ENCODE measurements around the gene IRF2.

Gene IRF2

DNA sequence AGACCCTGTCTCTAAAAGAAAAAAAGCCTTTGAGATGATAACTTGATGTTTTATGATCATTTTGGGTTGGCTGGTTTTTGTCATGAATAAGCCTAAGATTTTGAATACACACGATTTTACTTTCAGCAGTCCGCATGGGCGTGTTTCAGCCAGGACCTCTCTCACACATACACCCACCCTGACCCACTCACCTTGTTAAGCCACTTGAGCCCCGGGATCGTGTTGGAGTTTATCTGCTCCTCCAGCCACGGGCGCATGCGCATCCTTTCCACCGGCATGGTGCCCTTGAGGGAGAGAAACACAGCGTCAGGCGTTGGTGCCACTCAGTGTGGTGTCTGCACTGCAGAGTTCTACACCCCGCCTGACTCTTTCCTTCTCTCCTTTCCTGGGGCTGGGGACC lies 45.6 kb downstream of the IRF2 start:
- no peak for FAIRE-seq

DNA sequence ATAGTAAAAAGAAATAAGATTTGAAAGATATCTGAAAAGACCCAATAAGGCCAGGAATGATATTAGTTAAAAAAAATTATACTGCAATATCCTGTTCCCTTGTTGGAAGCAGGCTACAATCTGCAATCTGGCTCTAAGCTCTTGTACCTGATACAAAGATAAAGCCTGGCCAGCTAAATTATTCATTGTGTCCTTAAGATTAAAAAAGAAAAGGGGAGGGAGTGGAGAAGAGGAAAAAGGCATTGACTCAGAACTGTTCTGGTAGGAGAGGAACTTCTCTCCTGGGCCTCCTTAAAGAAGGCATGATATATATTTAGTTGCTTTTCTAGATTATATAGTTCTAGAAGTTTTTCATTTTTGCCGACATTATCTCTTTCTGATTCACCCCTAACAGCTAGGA lies 46.7 kb downstream of the IRF2 start:
- FAIRE-seq, result no peak

DNA sequence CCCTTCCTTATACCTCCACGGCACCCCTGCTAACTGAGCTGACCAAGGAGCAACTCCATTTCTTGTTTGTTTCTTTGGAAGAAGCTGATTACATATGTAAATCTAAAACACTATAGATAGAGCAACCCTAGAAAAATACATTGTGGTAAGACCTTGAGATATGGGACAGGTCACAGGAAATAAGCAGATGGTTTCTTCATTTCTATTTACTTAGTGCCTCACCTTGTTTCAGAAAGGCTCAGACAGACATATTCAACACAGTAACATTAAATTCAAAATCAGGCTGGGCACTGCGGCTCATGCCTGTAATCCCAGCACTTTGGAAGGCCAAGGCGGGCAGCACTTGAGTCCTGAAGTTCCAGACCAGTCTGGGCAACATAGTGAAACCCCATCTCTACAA lies 47.3 kb downstream of the IRF2 start:
- FAIRE-seq, result no peak

DNA sequence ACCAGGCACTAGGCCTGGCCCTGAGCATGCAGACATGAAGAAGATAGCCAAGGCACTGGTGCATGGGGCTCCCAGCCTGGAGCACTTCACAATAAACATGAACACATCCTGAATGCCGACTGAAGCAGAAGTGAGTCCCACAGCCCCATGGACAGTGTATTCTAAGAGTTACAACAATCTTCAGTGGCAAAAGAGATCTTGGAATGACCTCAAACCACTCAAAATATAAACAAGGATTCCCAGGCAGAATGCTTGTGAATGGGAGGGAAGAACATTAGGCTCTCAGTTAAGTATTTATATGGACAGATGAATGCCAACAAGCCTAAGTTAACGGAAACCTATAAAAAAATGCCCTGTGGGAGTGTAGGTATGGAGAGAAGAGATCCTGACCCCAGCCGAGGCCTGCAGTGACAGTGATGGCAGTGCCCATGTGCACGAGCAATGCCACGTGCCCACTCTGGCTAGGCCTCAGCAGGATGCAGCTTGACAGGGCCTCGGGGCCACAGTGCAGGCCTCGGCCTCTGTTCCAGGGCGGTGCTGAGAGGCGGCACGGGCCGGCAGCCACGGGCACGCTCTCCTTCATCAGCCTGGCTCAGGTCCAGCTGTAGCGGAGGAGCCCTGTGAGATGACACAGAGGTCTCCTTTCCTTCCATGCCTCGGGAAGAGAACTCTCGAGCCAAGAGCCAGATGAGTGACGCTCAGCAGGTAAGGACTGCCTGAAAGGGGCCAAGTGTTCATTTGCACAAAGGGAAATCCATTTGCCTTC lies 49.2 kb downstream of the IRF2 start:
- no peak for FAIRE-seq

DNA sequence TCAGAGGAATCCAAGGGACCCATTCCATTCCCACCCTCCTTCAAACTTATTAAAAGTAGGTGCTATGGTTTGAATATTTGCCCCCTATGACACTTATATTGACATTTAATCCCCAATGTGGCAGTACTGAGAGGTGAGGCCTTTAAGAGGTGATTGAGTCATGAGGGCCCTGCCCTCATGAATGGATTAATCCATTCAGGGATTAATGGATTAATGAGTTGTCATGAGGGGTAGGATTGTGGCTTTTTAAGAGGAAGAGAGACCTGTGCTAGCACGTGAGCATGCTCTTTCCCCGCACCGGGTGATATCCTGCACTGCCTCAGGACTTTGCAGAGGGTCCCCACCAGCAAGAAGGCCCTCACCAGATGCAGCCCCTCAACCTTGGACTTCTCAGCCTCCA lies 50.1 kb downstream of the IRF2 start:
- no peak for FAIRE-seq

DNA sequence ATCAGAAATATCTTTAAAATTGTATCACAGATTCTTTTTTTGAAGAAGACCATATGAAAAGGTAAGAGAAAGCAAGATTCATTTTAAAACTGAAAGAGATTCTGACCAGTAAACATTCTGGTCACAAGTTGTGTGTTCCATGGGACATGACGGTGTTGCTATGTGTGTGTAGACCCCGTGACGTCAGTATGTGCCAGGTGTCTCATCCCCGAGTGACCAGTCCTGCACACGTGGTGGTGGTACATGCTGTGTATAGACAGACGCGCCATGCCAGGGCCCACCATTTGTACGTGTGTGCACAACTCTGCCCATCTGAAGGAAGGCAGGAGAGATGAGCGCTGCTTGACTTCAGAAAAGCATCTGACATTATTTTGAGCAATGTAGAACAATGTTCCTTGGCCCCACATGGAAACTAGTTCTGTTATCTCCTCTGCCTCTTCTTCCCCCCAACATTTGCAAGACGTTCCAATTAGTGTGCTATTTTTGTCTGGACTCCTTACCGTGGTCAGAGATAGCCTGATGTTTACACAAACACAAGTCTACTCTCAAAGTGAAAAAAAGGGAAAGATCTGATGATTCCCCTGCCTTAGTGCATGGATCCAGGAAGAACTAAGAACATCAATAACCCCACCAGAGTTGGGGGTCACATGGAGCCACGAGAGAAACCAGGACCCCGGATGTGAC lies 51.2 kb downstream of the IRF2 start:
- FAIRE-seq, result no peak

DNA sequence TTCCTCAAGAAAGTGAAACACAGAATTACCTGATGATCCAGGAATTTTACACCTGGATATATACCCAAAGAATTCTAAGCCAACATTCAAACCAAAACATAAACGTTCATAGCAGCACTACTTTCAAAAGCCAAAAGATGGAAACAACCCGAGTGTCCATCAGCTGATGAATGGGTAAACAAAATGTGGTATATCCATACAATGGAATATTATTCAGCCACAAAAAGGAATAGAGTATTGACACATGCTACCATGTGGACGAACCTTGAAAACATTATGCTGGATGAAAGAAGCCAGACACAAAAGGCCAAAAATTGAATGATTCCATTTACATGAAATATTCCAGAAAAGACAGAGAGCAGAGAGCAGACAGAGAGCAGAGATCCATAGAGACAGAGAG lies 52.0 kb downstream of the IRF2 start:
- no peak for FAIRE-seq

DNA sequence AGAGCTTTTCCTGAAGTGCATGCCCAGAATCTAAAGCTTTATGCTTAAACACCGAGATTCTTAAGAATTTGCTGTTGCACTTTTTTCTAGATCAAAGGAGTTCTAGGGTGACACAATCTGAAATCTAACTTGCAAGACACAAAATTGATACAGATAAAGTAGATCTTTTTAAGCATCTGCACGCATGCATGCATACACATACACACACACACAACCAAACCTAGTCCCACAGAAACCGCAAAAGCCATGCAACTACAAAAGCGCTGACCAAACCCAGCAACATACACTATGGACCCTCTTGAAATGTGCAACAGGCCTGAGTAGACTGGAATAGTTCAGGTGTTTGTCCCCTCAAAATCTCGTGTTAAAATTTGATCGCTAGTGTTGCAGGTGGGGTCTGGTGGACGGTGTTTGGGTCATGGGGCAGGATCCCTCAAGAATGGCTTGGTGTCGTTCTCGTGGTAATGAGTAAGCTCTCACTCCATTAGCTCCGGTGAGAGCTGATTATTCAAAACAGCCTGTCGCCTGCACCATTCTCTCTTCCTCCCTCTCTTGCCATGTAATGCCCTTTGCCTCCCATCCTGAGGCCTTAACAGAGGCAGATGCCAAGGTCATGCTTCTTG lies 52.7 kb downstream of the IRF2 start:
- FAIRE-seq, result no peak

DNA sequence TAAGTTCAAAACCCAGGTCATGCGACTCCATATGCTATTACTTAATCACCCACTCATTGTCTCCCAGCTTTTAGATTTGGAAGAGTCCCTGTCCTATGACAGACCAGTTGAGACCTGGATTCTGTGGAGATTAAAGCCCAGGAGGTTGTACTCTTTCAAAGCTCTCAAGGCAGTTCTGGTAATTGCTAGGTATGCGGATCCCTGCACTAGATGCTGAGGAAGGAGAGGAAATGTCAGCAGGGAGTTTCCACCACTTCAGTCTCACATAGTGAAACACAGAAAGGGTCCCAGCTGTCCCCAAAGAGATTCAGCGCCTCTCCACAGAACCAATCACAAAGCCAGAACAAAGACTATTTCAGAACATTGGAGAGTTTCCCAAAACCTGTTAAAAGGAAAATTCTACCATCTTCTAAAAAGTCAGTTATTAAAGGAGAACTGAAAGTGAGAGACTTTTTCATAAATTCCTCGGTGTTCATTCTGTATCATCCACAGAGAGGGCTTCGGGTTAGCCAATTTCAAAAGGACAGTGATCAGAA lies 53.4 kb downstream of the IRF2 start:
- no peak for FAIRE-seq

DNA sequence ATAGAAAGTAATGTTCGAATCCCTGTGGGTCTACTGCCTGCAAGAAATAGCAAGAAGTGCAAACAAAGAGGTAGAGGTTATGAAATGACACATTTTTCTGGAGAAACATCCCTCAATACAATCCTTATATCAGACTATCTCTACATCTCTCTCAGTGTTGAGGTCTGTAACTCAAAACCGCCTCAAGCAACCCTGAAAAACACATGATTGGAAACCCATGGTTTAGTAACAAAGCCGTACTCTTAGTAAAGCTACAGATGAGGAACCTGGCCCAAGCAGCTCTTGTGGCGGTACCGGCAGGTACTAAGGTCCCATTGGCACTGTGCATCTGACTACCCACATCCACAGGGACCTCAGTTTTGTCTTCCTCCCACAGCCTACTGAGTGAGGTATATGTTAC lies 53.9 kb downstream of the IRF2 start:
- FAIRE-seq, result no peak

DNA sequence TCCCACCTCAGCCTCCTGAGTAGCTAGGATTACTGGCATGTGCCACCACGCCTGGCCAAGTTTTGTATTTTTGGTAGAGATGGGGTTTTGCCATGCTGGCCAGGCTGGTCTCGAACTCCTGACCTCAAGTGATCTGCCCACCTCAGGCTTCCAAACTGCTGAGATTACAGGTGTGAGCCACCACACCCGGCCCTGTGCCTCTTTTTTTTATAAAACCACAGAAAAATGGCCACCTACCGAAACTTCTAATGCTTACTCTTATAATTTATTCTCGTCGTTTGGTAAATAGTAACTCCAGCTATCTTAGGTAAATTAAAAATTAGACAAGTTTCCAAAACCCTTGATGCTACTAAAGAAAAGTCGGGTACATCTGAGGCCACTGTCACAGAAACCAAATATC lies 54.4 kb downstream of the IRF2 start:
- no peak for FAIRE-seq

DNA sequence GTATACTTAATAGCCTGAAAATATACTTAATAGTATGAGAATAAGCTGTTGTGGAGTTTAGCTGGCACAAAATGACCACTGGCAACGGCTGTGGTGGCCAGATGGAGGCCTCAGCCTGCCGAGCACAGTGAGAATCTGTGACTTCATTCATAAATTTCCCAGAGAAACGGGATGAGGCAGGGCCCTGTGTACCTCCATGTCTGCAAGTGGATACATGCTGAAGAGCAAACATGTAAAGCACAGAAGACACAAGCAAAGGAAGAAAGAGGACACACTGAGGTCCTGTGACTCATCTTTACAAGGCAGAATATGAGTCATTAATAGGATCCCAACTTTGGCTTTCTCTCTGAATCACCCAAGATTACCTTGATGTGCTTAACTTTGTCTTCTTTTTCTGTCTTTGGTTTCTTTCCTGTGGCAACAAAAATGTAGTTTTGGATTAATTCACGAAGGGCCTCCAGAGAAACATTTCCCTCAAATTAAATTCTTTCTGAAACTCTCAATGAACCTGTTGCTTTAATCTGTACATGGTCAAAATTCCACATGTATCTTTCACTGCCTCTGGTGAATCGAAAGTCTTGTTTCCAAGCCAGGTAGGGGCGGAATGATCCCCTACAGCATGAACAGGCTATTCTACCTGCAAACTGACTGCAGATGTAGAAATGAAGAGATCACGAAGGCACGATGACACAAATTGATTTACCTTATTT lies 56.4 kb downstream of the IRF2 start:
- no peak for FAIRE-seq

DNA sequence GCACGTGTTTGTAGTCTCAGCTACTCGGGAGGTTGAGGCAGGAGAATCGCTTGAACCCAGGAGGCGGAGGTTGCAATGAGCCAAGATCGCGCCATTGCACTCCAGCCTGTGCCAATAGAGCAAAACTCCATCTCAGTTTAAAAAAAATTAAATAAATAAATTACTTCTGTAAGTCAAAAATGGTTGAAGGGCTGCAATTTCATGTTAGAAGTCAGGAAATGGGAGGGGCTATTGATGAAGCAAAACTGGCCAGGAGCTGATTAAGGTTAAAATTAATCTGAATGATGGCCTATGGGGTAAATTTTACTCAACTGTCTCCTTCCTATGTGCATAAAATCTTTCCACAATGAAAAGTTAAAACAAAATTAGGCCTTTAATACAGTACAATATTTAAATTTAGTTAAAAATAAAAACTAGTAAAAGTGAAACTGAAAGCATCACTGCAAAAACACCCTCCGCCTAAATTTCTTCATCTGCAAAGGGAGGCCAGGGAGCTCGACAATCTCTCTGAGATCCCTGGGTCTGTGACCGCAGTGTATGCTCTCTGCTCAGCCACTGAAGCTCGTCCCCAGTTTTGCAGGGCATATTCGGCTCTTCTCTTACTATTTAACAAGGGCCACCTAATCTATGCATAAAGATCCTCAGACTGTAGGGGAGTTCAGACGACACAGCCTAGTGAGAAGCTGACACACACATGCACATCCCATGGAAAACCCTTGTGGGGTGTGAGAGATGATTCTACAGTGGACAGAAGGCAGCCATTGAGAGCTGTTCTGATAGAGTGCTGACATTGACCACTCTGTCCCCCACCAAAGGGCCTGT lies 57.2 kb downstream of the IRF2 start:
- FAIRE-seq, result no peak

DNA sequence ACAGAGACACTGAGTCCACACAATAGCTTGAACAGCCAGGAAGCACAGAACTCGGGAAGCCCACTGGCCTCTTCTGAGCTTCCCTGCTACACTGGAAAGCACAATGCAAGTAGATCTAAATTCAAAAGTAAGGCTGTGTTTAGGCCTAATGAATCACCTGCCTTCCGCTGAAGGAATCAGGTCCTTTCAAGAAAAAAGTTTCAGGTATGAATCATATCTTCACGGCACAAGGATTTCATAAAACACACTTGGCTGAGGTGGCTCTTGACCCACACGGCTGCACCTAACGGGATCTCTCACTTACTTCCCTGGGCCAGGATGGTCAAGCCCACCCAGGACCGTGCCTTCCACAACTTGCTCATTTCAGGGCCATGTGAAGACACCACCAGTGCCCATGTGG lies 59.3 kb downstream of the IRF2 start:
- FAIRE-seq, result no peak

DNA sequence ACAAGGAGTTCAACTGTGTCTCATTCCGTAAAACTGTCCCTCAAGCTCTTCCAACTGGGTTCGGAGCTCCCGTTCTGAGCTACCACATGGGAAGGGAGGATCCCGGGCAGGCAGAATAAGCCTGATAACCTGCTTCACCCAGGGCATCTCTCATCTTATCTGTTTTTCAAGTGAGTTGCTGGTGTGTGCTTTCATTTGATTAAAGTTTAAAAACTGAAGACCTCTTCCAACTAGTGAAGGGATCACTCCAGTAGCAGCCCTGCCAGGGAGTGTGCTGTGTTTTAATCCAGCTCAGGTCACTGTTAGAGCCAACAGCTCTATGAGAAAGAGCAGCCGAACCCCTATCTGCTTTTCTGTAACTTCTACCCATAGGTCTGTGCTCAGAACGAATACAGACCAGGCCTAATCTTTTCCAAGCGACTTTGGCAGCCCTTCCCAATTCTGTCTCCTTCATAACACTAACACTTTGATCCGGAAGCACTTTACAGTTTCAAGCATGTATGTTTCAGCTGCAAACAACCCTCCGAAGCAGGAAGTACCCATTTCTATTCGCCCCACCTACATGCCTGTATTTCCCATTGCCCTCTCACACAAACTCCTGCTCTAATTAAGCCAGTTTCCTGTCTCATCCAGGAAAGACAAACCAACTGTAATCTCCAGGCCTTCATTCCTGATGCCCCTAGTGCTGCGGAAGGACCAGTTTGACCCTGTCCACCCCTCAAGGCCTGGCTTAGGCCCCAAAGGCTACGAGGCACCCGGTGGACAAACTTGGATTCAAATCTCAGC lies 60.9 kb downstream of the IRF2 start:
- FAIRE-seq, result no peak

DNA sequence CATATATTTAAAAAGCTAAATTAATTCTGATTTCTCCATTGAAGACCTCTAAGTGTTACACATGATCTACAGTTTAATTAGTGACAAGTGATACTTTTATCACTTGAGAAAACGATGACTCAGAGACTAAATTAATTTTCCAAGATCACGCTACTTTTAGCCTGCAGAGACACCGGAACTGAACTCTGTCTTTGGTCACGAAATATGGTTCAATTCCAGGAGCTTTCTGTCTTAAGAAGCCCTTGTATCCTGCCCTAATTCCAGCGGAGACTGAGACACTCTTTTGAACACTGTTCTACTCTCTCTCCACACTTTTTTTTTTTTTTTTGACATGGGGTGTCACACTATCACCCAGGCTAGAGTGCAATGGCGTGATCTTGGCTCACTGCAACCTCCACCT lies 63.6 kb downstream of the IRF2 start:
- no peak for FAIRE-seq

DNA sequence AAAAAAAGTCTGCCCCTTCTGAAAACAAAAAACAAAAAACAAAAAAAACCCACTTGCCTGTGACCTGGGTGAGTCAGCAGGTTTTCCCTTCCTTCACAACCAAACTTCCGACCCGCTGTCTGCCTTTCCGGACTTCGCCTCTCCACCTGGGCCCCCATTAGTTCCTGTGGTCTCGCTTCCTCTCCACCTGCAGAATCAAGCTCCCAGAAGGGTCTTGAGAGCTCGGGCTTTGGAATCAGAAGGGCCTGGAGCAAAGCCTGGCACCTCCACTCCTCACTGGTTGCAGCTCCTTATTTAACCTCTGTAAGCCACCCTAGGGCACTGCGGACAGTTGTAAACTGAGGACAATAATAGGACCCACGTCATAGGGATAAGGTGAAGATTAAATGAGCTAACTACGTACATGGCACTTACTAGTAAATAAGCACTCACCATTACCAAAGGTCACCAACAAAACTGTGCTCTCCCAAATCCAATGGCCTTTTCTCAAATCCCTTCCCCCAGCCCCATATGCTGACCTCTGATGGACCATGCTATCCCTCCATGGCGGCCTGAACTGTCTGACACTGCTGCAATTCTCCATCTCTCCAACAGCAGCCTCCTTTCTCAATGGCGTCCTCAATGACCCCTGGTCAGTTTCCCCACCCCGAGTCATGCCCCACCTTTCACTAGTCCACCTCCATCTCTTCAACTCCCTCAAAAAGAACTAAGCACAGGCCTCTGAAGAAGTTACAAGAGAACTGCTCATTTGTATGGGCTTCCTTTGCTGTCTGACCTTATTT lies 64.2 kb downstream of the IRF2 start:
- FAIRE-seq, result no peak

DNA sequence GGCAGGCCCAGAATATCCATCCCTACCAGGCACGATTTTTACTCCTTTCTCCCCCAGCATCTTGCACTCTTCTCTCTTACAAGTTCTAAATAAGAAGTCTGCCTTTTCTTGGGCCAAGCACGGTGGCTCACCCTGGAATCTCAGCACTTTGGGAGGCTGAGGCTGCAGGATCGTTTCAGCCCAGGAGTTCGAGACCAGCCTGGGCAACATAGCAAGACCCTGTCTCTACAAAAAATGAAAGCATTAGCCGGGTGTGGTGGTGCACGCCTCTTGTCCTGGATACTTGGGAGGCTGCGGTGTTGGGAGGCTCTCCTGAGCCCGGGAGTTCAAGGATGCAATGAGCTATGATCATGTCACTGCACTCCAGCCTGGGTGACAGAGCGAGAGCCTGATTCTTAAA lies 64.8 kb downstream of the IRF2 start:
- no peak for FAIRE-seq

DNA sequence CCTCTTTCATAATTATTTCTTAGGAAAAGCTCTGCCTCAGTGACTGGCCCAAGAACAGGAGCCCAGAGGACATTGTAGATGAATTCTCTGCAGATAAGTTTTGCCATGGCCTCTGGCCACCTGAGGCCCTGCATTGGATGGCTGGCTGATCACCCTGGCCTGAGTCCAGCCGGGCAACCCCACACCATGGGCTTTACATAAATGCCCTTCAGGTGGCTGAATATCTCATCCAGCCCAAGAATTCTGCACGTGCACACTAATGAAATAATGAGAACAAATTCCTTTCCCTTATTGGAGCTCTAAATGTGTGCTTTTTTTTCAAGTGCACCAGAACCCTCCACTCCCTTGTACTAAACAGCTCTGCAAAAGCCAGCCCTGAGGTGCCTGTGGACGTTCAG lies 65.7 kb downstream of the IRF2 start:
- FAIRE-seq, result no peak

DNA sequence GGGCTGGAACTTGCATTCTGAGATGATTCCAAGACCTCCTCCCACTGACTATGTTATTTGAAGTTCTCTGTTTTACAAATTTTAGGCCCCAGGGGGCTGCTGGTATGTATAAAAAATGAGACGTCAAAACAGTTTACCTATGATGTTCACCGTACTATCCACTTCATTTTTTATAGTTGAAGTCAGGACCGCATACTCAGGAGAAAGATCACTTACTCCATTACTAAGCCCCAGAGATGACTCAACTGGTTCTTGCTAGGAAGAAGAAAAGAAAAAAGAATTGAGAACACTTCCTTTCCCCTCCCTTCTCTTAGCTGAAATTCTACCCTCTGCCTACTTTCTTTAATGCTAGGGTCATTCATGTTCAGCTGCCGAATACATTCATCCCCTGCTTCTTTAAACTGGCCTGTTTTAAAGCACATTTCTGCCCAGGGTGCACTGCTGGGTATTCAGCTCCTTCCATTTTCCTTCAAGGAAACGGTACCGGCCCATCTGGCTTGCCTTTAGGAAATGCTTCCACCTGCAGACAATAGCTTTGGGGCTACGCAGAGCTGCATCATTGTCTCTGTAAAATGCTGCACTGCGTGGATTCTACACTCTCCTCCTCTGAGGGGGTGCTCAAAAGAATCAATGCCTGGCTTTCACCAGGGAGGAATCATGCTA lies 66.2 kb downstream of the IRF2 start:
- FAIRE-seq, result no peak
